GM19395 (cell line): Measurements from ENCODE around the gene PTPN14.

ENCODE experiments used
- ATAC-seq: cut with Tn5 transposase; IDR thresholded peaks from one replicate; pipeline ENCODE4 v1.9.1; 2021; ENCODE audit warnings: mild to moderate bottlenecking, moderate library complexity; ENCODE audit not compliant: unreplicated experiment

PTPN14 gene

DNA sequence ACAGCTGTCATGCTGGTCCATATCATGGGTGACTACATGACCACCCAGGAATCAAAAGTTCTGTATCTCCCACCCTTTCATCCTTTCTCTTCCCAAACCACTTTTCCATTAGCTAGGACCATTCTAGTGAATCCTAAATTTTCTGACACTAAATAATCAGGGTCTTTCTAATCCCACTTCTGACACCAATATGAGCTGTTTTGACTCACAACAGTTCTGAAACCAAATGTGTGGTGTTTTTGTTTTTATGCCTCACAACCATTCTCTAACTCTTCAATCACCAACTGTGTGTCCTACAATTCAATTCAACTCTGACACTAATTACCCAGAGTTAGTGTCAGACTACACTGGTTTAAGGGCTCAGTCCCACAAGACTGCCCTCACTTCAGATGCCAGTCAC, 206.5 kb downstream of the PTPN14 start:
- ATAC-seq = no peak

DNA sequence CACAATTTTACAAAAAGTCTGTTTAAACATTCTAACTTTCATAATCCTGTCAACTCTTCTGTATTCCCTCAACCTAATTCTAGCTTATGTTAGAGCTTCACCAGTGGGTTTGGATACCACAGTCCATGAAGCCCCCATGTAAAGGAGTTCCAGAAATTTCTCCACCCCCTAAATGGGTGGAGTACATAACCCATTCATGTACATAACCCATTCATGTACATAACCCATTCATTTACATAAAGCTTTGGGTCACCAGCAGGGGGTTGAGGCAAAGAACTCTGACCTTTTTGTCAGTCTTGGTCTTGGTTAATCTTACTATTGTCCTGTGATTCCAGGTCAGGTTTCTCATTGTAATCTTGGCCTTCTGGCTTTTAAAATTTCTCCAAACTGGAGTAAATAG, 208.9 kb downstream of the PTPN14 start:
- no peak for ATAC-seq

DNA sequence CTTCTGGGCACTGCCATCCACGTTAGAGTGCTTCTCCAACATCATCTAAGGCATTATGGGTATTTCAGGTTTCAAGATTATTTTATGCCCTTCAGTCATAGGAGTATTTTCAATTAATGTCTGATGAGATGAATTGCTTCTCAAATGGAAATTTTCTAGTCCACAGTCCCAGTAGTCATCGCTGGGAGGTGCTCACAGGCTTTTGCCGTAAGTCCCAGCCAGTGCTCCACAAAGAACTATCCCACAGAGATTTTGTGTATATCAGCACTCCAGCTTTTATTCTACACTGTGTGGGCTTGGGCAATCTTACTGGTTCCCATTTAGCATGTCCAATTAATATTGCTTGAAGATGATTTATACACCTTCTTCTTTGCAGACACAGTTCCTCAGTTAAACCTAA, 209.5 kb downstream of the PTPN14 start:
- no peak for ATAC-seq

DNA sequence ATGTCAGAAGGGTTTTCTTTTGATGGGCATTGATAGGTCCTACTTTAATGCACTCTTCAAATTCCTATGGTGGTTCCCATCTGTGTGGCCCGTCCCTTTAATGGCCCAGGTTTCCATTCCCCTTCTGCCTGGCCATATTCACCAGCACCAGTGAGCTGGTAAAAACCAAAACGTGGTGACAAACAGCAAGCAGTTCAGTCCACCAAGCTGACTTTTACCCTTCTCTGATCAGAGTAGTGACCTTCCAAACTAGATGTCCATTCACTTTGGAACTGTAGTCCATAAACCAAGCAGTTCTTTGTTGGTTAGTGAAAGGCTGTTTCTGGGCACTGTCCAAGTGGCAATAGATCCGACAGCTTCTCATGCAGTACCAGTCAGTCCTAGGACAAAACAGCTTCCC, 209.9 kb downstream of the PTPN14 start:
- no peak for ATAC-seq

GRCh38 chr1:214338212-214338611, 213.2 kb downstream of the PTPN14 start:
- no peak for ATAC-seq

- no peak for ATAC-seq
Observed at GRCh38 chr1:214337511-214337910, 213.9 kb downstream of the PTPN14 start.

GRCh38 chr1:214337015-214337414, 214.4 kb downstream of the PTPN14 start:
- ATAC-seq = no peak

- no peak for ATAC-seq
Observed at GRCh38 chr1:214335567-214335966, 215.8 kb downstream of the PTPN14 start.

DNA sequence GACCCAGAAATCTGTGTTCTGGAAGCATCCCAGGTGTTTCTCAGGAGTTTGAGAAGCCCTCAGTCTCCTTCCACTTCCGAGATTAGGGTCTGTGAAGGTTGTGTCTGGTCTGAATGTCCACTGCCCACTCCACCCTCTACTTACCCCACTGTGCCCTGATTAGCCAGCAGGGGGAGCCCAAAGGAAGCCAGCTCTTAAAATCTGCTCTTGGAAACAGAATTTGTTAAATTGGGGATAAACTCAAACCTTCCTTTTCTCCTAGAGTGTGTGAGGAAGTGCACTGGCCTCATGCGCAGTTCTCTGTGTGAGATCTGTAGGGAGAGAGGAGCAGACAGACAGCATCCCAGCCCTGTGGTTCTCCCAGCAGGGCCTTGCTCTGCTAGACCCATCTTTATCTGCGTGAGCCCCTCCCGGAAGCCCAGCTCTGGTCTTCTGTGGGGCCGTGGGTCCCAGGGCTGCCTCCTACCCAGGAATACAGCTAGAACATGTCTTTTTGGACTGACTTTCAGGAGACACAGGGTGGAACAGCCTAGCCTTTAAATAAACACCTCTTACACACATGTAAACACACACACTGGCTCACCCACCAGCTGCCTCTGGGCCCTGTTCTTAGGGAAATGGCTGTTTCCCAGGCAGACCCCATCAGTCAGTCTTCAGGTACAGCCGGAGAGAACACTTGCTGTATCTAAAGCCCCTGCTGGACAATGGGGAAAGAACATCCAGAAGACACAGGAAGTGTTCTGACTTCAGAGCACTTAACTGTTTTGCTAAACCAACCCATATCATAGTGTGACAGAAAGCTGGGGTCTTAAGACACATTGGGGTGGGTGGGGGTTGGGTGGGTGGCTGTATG, 218.2 kb downstream of the PTPN14 start:
- ATAC-seq = peak; percentile 35

GRCh38 chr1:214331827-214332423, 219.5 kb downstream of the PTPN14 start:
- ATAC-seq = peak; percentile 42

GRCh38 chr1:214331180-214331579, 220.2 kb downstream of the PTPN14 start:
- ATAC-seq = no peak

DNA sequence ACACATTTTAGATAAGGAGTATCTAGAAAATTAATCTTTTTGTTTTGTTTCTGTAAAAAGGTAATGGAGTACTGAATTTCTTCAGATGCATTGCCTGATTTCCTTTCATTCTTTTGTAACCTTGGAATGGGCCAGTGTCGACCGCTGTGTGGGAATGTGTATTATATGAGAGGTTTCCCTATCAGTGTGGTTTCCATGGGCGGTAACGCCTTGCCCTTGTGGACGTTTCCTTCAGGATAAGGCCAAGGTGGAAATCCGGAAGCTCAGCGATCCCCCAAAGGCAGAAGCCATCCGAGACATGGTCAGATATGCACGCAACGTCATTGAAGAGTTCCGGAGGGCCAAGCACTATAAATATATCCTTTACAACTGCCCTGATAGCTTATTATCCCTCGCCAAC, 220.7 kb downstream of the PTPN14 start:
- no peak for ATAC-seq

- no peak for ATAC-seq
Observed at GRCh38 chr1:214330222-214330621, 221.2 kb downstream of the PTPN14 start.

DNA sequence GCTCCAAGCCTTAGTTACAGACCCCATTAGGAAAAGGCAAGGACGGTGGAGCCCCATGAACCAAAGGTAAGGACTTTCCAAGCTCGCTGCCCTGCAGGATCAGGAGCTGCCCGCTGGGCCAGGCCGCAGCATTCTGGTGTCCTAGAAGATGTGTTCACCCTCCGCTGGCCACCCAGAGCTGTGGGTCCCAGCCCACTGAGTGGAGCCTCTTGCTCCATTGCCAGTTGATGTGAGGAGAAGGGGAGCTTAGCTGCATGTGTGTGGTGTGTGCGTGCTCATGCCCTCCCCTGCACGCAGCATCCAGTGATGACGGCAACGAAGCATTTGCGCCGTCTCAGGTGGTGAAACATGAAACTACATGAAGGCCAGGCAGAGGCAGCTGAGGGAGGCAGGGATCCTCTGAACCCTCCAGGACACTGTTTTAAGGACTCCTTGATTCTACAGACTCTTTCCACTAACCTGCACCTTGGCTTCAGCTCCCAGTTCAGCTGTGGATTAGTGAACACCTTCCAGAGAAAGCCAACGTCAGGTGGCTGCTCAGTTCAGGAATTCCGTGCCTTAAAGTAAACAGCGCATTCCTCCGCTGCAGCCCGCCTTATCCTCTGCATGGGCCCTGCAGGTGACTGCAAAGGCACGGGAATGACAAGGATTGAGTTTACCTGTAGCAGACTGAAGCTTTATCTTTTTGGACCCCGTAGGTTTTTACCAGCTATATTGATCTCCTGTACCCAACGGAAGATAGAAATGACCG, 221.8 kb downstream of the PTPN14 start:
- ATAC-seq = no peak

DNA sequence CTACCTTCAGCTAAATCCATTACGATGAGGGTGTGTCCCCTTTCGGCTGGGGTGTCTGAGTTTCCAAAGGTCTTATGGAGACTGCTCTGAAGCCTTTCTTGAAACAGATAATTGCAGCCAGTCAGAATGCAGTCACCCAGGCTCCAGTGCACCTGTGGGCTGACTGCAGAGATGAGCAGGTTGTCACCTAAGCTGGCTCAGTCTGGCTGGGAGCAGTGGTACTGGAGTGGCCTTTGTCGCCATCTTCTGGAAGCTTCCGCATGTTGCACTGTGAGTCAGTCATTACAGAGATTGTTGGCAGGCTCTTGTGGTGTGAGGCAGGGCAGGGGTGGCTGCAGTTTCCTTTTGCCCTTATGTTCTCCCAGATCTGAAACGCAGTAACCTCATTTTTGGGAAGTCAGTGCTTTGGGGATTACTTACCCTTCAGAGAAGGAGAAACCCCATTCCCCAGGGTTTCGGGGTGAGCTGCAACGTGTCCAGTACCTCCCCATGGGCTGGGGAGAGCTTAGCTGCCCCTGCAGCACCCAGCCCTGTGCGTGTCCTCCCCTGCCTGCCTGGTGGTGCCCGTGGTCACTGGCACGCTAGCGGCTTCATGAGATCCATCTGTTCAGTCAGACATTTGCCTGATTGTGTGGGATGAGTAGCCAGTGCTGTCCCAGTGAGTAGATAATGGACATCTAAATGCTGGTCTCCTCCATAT, 222.5 kb downstream of the PTPN14 start:
- peak; percentile 95 for ATAC-seq

DNA sequence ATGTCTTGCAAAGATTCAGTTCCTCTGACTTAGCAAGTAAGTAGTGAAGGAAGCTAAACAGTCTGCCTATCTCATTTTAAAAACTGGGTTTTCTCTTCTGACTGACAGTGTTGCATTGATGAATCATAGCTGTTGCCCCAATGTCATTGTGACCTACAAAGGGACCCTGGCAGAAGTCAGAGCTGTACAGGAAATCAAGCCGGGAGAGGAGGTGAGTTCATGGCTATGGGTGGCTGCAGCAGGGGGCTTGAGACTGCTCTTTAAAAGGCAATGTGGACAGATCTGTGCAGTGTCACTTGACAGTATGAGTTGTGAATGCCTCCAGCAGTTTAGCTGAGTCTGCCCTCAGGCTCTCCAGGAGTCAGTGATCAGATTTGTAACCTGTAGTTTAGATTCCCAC, 223.9 kb downstream of the PTPN14 start:
- no peak for ATAC-seq

GRCh38 chr1:214326406-214326805, 225.0 kb downstream of the PTPN14 start:
- no peak for ATAC-seq

DNA sequence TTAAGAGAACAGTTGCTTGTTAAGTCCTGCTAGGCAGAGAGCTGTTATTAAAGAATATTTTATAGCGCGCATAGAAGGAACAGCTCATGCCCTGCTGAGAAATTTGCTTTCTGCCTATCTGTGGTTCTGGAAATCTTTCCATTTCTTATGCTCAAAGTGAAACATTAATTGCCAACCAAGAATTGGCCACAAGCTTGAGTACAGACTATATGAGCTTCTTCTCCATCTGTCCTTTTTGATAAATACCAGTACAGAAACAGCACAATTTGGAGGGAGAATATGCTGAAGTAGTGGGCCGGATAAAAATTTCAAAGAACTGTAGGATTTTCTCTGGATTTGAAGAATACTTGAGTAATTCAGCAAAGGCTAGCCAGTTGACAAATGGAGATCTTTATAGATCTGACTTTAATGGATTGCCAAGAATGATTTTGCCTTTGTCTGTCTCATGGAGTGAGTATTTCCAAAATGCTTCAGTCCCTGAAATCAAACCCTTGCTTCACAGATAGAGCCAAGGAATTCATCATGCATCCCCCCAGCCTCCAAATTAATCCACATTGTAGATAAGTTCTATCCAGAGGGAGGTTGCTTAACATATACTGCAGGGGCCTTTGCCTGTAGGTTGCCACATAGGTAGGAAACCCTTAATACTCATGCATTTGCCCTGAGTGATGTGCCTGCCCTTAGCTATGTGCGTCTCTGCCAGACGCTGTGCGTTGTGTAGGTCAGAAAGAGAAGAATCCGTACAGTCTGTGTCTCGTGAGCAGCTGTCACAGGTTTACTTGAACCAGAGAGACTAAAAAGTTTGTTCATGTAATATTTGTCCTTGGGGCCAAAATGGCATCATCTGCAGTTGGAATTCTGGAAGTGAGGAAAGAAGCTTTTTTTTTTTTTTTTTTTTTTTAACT, 226.3 kb downstream of the PTPN14 start:
- ATAC-seq = no peak

DNA sequence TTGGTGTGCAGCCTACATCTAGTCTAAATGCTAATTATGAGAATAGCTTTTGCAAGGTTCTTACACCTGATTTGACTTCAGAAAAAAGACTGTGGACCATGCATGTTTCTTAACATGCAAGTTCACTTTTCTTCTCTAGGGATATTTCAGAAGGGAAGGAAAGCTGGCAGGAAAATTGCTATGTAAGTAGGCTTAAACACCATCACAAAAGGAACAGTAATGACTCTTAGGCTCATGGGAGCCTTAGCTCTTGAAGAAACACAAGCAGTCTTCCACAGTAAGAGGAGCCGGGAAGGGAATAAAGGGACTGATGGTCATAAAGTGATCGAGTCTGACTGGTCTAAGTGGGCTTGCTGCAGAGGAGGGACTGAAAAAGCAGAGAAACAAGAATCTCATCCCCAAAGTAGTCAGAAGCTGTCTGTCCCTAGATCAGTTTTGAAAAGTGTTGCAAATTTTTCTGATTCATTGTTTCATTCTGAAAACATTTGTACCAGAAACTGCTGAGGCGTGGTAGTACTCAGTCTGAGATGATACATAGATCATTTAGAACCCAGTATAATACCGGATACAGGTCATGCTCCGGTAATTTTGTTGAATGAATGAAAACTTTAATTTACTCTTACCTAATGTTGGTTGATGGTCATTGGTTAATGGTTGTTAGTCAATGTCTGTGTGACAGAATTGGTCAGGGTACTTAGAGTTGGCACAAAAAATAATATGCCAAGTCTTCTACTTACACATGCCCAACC, 229.5 kb downstream of the PTPN14 start:
- ATAC-seq = peak; percentile 75
